BJ (cell line): Measurements from ENCODE around the gene C1GALT1. TPM values are rescaled to one million over a fixed set of nuclear protein-coding genes. Genes with fewer than 3 reads are reported as not detected.

Source experiments
- CTCF ChIA-PET: fragments of 350-600 bp; formaldehyde crosslinking; extraction: SDS; loops from one replicate; lab custom pipeline; 2021; ENCODE audit warnings: antibody characterized with exemption, inconsistent platforms; lab: Yijun Ruan, JAX
- POLR2A ChIA-PET: fragments of 300-600 bp; sonication (Branson Sonifier 250); formaldehyde crosslinking; extraction: SDS; loops from one replicate; lab custom pipeline; 2021; ENCODE audit warnings: antibody characterized with exemption; lab: Charles Lee
- DNase-seq: peaks from one replicate; pipeline ENCODE4 v3.0.0-alpha.2; 2011; ENCODE audit warnings: low read depth
- H3K27me3 ChIP-seq: 2 replicates; pipeline ENCODE4 v1.6.0; 2011; ENCODE audit warnings: low read length; ENCODE audit not compliant: control insufficient read depth, insufficient read depth
- H3K36me3 ChIP-seq: 2 replicates; pipeline ENCODE4 v1.5.1; 2011; ENCODE audit warnings: low read length; ENCODE audit not compliant: control insufficient read depth, insufficient read depth
- H3K4me3 ChIP-seq: 2 replicates; pipeline ENCODE4 v1.5.1; 2011; ENCODE audit warnings: low read depth, mild to moderate bottlenecking, control low read depth, low read length
- polyA plus RNA-seq: library from polyadenylated mRNA; depleted of rRNA; stranded (reverse); fragments of >200 nt; gene quantifications from 2 replicates; pipeline ENCODE4 v1.2.3, GENCODE V29; 2011
- TF ChIP-seq, protein P1 (sequence below): IDR thresholded peaks from 2 replicates; pipeline ENCODE4 v1.5.1; 2011; ENCODE audit warnings: low read depth, mild to moderate bottlenecking, control low read depth, inconsistent platforms, low read length, moderate library complexity; ENCODE audit not compliant: insufficient read depth

The C1GALT1 gene
- polyA plus RNA-seq, 1 experiment: 7.9 TPM

DNA sequence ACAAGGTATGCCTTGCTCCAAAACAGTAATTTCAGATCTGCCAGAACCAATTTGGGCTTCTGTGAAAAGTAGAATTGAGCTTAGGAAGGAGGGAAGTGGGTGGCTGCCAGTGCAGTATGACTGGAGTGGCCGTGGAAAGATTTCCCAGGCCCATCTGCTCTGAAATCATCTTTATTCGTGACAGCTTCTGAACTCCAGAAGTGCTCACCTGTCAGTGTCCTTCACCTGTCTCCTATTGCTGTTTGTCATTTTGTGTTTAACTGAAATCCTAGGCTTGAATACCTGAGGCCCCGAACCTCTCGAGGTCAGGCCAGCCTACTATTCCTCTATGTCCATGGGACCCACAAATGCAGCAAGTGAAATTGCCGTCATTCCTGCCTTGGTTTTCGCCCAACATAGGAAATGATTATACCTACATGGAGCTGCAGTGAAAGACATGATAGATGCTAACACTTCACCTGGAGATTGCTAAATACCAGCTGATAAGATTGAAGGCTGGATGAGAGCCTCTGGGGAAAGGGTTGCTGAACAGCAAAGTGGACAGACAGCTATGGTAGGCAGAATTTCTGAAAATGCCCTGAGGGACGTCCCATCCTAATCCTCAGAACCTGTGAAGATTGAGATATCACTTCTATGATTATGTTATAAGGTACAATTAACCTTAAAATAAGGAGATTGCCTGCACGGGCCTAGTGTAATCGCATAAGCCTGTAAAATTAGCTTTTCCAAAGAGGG, 82.1 kb downstream of the C1GALT1 start:
- no peaks in the 10 kb centered on the region for H3K36me3 ChIP-seq
- TF ChIP-seq, protein P1, sequence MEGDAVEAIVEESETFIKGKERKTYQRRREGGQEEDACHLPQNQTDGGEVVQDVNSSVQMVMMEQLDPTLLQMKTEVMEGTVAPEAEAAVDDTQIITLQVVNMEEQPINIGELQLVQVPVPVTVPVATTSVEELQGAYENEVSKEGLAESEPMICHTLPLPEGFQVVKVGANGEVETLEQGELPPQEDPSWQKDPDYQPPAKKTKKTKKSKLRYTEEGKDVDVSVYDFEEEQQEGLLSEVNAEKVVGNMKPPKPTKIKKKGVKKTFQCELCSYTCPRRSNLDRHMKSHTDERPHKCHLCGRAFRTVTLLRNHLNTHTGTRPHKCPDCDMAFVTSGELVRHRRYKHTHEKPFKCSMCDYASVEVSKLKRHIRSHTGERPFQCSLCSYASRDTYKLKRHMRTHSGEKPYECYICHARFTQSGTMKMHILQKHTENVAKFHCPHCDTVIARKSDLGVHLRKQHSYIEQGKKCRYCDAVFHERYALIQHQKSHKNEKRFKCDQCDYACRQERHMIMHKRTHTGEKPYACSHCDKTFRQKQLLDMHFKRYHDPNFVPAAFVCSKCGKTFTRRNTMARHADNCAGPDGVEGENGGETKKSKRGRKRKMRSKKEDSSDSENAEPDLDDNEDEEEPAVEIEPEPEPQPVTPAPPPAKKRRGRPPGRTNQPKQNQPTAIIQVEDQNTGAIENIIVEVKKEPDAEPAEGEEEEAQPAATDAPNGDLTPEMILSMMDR: no peak
- POLR2A ChIA-PET: no interaction called here
- DNase-seq: no peak
- no peak overlapping the region for H3K4me3 ChIP-seq
- CTCF ChIA-PET: interaction anchor here (1.3 to 1.7 kb wide), 2 partner anchors 10 to 16 kb away, joined by 3 read pairs; no protein-coding TSS in a partner anchor
- no peaks in the 10 kb centered on the region for H3K27me3 ChIP-seq

DNA sequence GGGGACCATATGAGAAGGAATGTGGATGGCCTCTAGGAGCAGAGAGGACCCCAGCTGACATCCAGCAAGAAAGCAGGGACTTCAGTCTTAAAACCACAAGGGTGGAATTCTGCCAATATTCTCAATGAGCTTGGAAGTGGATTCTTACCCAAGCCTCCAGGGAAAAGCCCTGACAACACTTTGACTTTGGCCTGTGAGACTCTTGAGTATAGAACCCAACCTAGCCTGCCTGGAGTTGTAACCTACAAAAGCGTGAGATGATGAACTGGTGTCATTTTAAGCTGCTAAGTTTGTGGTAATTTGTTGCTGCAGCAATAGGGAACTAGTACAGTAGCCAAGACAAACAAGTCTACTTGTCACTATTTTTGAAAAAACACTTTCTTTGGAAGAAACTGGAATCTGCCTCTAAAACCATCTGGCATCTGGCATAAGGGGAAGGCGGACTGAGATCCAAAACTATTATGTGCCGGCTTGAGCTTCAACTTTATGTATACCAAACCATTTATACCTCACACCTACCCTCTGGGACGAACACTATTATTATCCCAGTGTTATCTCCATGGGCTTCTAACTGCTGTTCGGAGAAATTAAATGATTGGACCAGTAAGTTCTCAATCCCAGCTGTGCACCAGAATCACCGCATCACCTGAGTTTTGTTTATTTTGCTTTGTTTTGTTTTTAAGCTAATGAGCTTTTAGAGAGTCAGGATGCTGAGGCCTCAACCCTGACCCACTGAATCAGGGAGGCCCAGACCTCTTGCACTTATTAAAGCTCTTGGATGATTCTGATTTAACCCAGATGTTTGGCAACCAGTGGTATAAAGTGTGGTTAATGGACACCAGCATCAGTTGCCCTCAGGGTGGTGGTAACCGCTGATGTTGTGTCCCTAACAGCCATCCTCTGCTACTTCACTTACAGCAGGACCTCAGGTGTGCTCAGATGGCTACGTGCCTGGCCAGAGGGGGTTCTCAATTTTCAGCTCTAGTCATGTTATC, 83.0 kb downstream of the C1GALT1 start:
- Histone ChIP-seq H3K36me3 (no peaks in the 10 kb centered on the region), H3K27me3 (no peaks in the 10 kb centered on the region), H3K4me3 (no peak overlapping the region)
- DNase-seq: no peak
- ChIA-PET POLR2A (no interaction called here), CTCF (interaction anchor here (0.5 to 1.7 kb wide), 4 partner anchors 11 to 91 kb away, joined by 3 to 4 read pairs (median 3); no protein-coding TSS in a partner anchor)
- TF ChIP-seq, protein P1: no peak

DNA sequence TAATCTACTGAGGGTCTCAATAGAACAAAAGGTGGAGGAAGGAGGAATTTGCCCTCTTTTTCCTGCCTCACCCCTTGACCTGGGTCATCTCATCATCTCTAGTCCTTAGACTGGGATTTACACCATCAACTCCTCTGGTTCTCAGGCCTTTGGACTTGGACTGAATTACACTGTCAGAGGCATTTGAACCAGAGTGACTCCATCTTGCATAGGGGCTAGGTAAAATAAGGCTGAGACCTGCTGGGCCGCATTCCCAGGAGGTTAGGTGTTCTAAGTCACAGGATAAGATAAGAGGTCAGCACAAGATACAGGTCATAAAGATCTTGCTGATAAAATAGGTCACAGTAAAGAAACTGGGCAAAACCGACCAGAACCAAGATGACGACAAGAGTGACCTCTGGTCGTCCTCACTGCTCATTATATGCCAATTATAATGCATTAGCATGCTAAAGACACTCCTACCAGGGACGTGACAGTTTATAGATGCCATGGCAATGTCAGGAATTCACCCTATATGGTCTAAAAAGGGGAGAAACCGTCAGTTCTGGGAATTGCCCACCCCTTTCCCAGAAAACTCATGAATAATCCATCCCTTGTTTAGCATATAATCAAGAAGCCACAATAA, 84.0 kb downstream of the C1GALT1 start:
- CTCF ChIA-PET: interaction anchor here (1.3 kb wide), 1 partner anchor 18 kb away, joined by 3 read pairs; no protein-coding TSS in a partner anchor
- POLR2A ChIA-PET: no interaction called here
- Histone ChIP-seq H3K4me3 (no peak overlapping the region), H3K27me3 (no peaks in the 10 kb centered on the region), H3K36me3 (no peaks in the 10 kb centered on the region)
- no peak for DNase-seq
- TF ChIP-seq, protein P1: no peak

GRCh38 chr7:7271094-7271874, 88.9 kb downstream of the C1GALT1 start:
- Histone ChIP-seq H3K4me3 (no peak overlapping the region), H3K27me3 (no peaks in the 10 kb centered on the region), H3K36me3 (no peaks in the 10 kb centered on the region)
- DNase-seq: no peak
- TF ChIP-seq, protein P1: no peak
- ChIA-PET CTCF (no interaction called here), POLR2A (no interaction called here)
